Spinal cord (tissue), 10 donors: ENCODE data around the gene TUBB6. TPM values are rescaled to one million over a fixed set of nuclear protein-coding genes. Genes with fewer than 3 reads are reported as not detected.
A peak's percentile ranks its signal among the peaks of the same experiment; 100 is the strongest.

Experiments
- DNase-seq, 6 donors: peaks; one replicate each; pipeline versions ENCODE4 v3.0.0 to v3.0.0-alpha.2; 2013 to 2015; ENCODE audit warnings: low spot score in 6 of 6, low read depth in 4 of 6
- H3K27ac ChIP-seq: one replicate; pipeline ENCODE4 v1.5.1; 2013; ENCODE audit warnings: low read depth, low read length, control low read depth
- H3K27me3 ChIP-seq: one replicate; pipeline ENCODE4 v1.6.1; 2013; ENCODE audit warnings: low read length; ENCODE audit not compliant: control insufficient read depth, insufficient read depth
- H3K36me3 ChIP-seq: one replicate; pipeline ENCODE4 v1.6.1; 2013; ENCODE audit warnings: low read length; ENCODE audit not compliant: control insufficient read depth, insufficient read depth
- H3K4me1 ChIP-seq: one replicate; pipeline ENCODE4 v1.6.1; 2013; ENCODE audit warnings: low read length; ENCODE audit not compliant: control insufficient read depth, insufficient read depth
- H3K4me3 ChIP-seq: one replicate; pipeline ENCODE4 v1.5.1; 2013; ENCODE audit warnings: low read depth, low read length, control low read depth
- H3K9me3 ChIP-seq: one replicate; pipeline ENCODE4 v1.6.1; 2013; ENCODE audit warnings: low read length; ENCODE audit not compliant: control insufficient read depth, insufficient read depth
- WGBS: methylation state at CpG from one replicate; pipeline ENCODE4 v1.1.5; 2013; ENCODE audit warnings: missing lambda C conversion rate; ENCODE audit not compliant: insufficient coverage; 5-methylcytosine and 5-hydroxymethylcytosine counted together
- polyA plus RNA-seq, 2 donors: library from polyadenylated mRNA; unstranded; fragments of 120-200 nt; gene quantifications; one replicate each; pipeline ENCODE4 v1.2.1, GENCODE V29; 2013; ENCODE audit not compliant: insufficient read length in 2 of 2
- total RNA-seq, 2 donors: library from RNA; depleted of rRNA in 1 of 2; stranded (reverse); fragments of 120-200 nt in 1 of 2; fragments of >200 nt in 1 of 2; gene quantifications; one replicate each; pipeline versions ENCODE4 v1.2.3 to v1.2.4, GENCODE V29; 2013 to 2014
- donor health status: healthy.

Gene TUBB6
- total and polyA plus RNA-seq, 4 donors, result 42.9 to 163 (median 87.3) TPM

DNA sequence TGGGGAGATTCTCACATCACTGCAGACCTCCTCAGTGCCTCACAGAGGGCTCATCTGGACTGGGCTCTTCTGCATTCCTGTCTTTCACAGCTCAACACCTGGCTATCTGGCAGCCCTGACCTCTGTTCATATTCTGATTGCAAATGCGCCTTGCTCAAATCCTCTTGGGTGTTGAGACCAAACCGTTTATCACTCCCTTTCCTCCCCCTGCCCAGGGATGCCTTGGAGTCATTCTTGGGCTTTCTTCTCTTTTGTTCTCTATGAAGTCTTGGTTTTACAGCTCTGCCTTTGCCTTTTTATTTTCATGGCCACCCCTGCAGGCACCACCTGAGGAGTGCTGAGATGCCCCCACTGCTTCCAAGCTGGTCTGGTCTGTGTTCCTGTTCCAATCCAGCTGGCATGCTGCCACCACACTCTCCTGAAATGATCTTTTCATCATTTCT, 26.3 kb downstream of the TUBB6 start:
- Histone ChIP-seq H3K4me1 (no peaks in the 10 kb centered on the region), H3K36me3 (peaks cover 42% of the 10 kb centered on the region), H3K4me3 (no peak overlapping the region), H3K9me3 (no peaks in the 10 kb centered on the region), H3K27me3 (no peaks in the 10 kb centered on the region), H3K27ac (no peak overlapping the region)
- 38% methylated on average over 2 of the region's 2 CpGs for WGBS
- DNase-seq, result peak in 1 of 6 donors; percentile 22

DNA sequence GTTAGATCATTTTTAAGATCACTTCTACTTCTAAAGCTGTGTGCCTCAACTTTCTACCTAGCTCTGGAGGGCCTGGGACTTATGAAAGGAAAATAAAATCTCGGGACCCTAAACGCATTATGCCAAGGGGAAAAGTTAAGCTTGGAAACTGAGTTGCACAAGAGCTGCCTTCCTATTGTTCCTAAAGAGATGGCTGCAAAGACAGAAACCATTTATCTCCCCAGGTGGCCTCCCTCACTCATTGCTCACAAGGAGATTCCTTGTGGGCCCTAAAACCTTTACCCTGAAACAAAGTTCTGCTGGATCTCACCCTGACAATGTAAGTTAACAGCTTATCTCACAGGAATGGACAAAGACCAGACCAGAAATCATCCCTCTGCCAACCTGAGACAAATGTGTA, 26.8 kb downstream of the TUBB6 start:
- no peak for DNase-seq
- no peak overlapping the region for H3K4me3 ChIP-seq
- peaks cover 43% of the 10 kb centered on the region for H3K36me3 ChIP-seq
- no CpG with 5 or more reads among the region's 2 CpGs for WGBS
- no peaks in the 10 kb centered on the region for H3K27me3 ChIP-seq
- H3K9me3 ChIP-seq, result no peaks in the 10 kb centered on the region
- H3K27ac ChIP-seq, result no peak overlapping the region
- H3K4me1 ChIP-seq, result no peaks in the 10 kb centered on the region

GRCh38 chr18:12335503-12335902, 27.5 kb downstream of the TUBB6 start:
- H3K36me3 ChIP-seq, result peaks cover 43% of the 10 kb centered on the region
- H3K27ac ChIP-seq, result no peak overlapping the region
- H3K4me3 ChIP-seq, result no peak overlapping the region
- no peaks in the 10 kb centered on the region for H3K4me1 ChIP-seq
- H3K27me3 ChIP-seq, result no peaks in the 10 kb centered on the region
- no peak for DNase-seq
- no peaks in the 10 kb centered on the region for H3K9me3 ChIP-seq
- WGBS, result 87% methylated on average over 7 of the region's 7 CpGs

DNA sequence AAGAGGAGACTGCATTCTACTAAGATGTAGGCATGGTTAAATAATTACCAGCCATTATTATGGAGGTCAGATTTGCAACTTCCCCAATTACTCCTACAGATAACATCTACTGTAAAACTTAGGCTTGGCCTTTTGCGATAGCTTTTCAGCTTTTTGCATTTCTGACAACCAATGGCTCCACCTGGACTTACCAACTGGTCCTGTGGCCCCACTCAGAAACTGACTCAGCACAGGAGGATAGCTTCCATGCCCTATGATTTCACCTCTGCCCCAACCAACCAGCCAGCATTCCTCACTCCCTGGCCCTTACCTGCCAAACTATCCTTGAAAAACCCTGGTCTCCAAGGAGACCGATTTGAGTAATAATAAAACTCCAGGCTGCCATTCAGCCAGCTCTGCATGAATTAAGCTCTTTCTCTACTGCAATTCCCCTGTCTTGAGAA, 28.2 kb downstream of the TUBB6 start:
- Histone ChIP-seq H3K27ac (no peak overlapping the region), H3K27me3 (no peaks in the 10 kb centered on the region), H3K4me3 (no peak overlapping the region), H3K9me3 (no peaks in the 10 kb centered on the region), H3K4me1 (no peaks in the 10 kb centered on the region), H3K36me3 (peaks cover 50% of the 10 kb centered on the region)
- no peak for DNase-seq
- WGBS, result 27% methylated on average over 2 of the region's 2 CpGs

GRCh38 chr18:12336887-12337286, 28.8 kb downstream of the TUBB6 start:
- H3K27me3 ChIP-seq, result no peaks in the 10 kb centered on the region
- H3K4me3 ChIP-seq, result no peak overlapping the region
- no CpG with 5 or more reads among the region's 6 CpGs for WGBS
- DNase-seq, result no peak
- H3K4me1 ChIP-seq, result no peaks in the 10 kb centered on the region
- H3K36me3 ChIP-seq, result peaks cover 54% of the 10 kb centered on the region
- H3K27ac ChIP-seq, result no peak overlapping the region
- no peaks in the 10 kb centered on the region for H3K9me3 ChIP-seq

DNA sequence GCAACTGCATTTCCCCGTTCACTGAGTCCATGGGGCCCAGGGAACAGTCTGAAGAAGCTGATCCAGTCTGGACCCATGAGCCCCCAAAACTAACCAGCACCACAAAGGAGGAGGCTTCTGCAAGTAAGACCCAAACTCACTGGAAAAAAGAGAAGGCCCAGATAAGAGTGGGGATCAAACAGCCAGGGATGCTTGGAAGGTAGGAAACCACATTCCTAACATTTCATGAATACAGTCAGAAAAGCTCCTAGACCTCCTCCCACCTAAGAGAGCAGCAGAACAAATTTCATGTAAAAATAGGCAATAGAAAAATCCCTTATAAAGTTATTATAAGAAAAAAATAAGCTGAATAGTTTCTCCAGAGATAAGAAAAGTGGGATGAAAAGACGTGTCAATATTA, 30.3 kb downstream of the TUBB6 start:
- Histone ChIP-seq H3K36me3 (peaks cover 58% of the 10 kb centered on the region), H3K4me3 (no peak overlapping the region), H3K27me3 (no peaks in the 10 kb centered on the region), H3K9me3 (no peaks in the 10 kb centered on the region), H3K4me1 (no peaks in the 10 kb centered on the region), H3K27ac (no peak overlapping the region)
- 100% methylated on average over 1 of the region's 2 CpGs for WGBS
- DNase-seq, result no peak

GRCh38 chr18:12340945-12341660, 33.1 kb downstream of the TUBB6 start:
- H3K4me1 ChIP-seq, result no peaks in the 10 kb centered on the region
- WGBS, result 100% methylated on average over 1 of the region's 5 CpGs

GRCh38 chr18:12342661-12343060, 34.6 kb downstream of the TUBB6 start:
- Histone ChIP-seq H3K27me3 (no peaks in the 10 kb centered on the region), H3K4me1 (no peaks in the 10 kb centered on the region), H3K4me3 (no peak overlapping the region), H3K27ac (no peak overlapping the region), H3K9me3 (no peaks in the 10 kb centered on the region), H3K36me3 (peaks cover 73% of the 10 kb centered on the region)
- no peak for DNase-seq
- 100% methylated on average over 2 of the region's 4 CpGs for WGBS

More at GRCh38 chr18:12340945-12341660, 33.1 kb downstream of the TUBB6 start:
- Histone ChIP-seq H3K9me3 (no peaks in the 10 kb centered on the region), H3K36me3 (peaks cover 63% of the 10 kb centered on the region), H3K27me3 (no peaks in the 10 kb centered on the region), H3K4me3 (no peak overlapping the region), H3K27ac (no peak overlapping the region)
- no peak for DNase-seq

DNA sequence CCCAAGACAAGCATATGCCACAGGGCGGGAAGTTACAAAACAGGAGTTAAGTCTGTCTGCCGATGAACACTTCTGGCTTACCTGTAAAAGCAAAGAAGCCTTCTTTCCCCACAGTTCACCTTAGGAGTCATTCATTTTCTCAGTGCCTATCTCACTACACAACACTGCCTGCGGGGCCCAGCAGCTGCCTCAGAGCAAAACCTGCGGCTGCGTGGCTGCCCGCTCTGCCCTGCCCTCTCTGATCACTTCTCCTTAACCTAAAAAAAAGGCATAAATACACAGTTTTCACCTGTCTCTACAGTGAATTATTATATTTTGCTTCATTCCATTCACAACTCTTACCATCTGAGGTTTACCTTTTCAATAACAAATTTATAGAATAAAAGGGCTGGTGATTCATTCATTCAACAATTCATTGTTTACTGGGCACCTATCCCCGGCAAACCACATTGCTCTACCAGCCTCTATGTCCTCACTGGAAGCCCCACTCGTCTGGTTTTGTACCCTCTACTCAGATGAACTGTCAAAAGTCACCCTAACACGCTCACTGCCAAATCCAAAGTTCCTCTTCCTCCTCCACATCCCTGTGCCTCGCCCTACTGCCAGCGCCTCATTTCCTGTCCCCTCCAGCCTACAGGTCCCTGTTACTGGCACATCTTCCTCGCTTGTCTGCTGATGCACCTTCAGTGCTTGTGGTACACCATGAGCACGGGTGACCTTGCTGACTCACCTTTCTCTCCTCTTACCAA, 37.6 kb downstream of the TUBB6 start:
- Histone ChIP-seq H3K27ac (no peak overlapping the region), H3K4me1 (no peaks in the 10 kb centered on the region), H3K36me3 (peaks cover 72% of the 10 kb centered on the region), H3K4me3 (no peak overlapping the region), H3K27me3 (no peaks in the 10 kb centered on the region), H3K9me3 (no peaks in the 10 kb centered on the region)
- DNase-seq, result no peak
- 97% methylated on average over 11 of the region's 13 CpGs for WGBS

- 93% methylated on average over 7 of the region's 7 CpGs for WGBS
- no peak overlapping the region for H3K4me3 ChIP-seq
These were observed 38.2 kb downstream of the TUBB6 start for GRCh38 chr18:12346240-12346565.

More at GRCh38 chr18:12346240-12346565, 38.2 kb downstream of the TUBB6 start:
- H3K4me1 ChIP-seq, result no peaks in the 10 kb centered on the region
- no peak overlapping the region for H3K27ac ChIP-seq
- H3K36me3 ChIP-seq, result peaks cover 72% of the 10 kb centered on the region
- no peak for DNase-seq
- H3K27me3 ChIP-seq, result no peaks in the 10 kb centered on the region
- H3K9me3 ChIP-seq, result no peaks in the 10 kb centered on the region
